ENCODE measurements around the gene PTK6. TPM values are rescaled to one million over a fixed set of nuclear protein-coding genes. Genes with fewer than 3 reads are reported as not detected.
A peak's percentile ranks its signal among the peaks of the same experiment; 100 is the strongest.

PTK6 gene
- total RNA-seq (2014; rRNA removed; shearing (Covaris generic)) (0.05 and 0.13 TPM in 2 replicates), total RNA-seq (2022) (1.8 and 2.0 TPM in 2 replicates), Bru-seq, nascent RNA (percentile 25 among the genes with signal in this experiment), BruChase-seq, experiment 1, labeled RNA remaining after a 6-hour chase (percentile 29 among the genes with signal in this experiment), BruChase-seq, experiment 2, labeled RNA remaining after a 2-hour chase (percentile 28 among the genes with signal in this experiment)
- long read RNA-seq, partial matches to known transcripts: 1 of 6 reads
- long read RNA-seq, other reads (novel, unspliced or antisense): 4 of 6 reads

DNA sequence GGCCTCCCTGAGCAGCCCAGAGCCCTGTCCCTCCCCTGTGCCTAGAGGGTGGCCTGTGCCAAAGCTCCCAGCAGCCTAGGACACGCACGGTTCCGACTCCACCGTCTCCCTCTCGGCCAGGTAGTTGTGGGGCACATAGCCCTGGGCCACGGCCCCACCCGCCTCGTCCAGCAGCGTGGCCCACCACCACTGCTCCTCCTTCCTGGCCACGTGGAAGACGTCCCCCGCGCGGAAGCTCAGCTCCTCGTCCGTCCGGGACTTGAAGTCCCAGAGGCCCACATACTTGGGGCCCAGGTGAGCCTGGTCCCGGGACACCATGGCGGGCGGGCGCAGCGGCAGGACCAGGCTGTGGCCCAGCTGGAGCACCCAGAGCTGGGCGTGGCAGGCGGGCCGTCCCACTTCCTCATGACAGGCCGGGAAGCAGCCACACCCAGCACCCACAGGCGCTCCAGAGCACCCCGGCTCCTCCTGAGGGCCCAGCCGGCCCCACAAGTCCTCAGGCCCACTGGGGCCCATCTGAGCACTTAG is at the start of gene PTK6:
Gene PTK6 (minus strand): TSS at position 380 of the 528 bp plus-strand sequence. CDS start 62 bp downstream, at position 318.
- H3K79me2 ChIP-seq (ENCODE audit: insufficient read depth, low read depth, low read length): no peaks in the 10 kb centered on the region
- no peaks in the 10 kb centered on the region for H4K20me1 ChIP-seq (ENCODE audit: insufficient read depth, low read length)
- peak within 1 kb of the TSS; percentile 60 for H3K4me3 ChIP-seq (ENCODE audit: low read depth, low read length, poor library complexity, severe bottlenecking)
- DNase-seq (ENCODE audit: low spot score): peak; percentile 45
- CTCF ChIA-PET (ENCODE audit: unreplicated experiment): interaction anchor here (0.6 to 2.0 kb wide), 3 partner anchors 16 to 105 kb away, joined by 3 to 12 read pairs (median 3); no protein-coding TSS in a partner anchor
- H2AFZ ChIP-seq (ENCODE audit: low read length): peak within 1 kb of the TSS; percentile 8
- peak within 1 kb of the TSS; percentile 48 for H3K27ac ChIP-seq (ENCODE audit: low read depth, low read length, poor library complexity, severe bottlenecking)
- intact Hi-C loops (cut with micrococcal nuclease; ENCODE audit: unreplicated experiment): loop anchor here (1.0 to 10.0 kb wide), 4 partner anchors 90 to 360 kb away; partner anchors contain the start of genes ABHD16B, DNAJC5, GMEB2 and TPD52L2
- no peaks in the 10 kb centered on the region for H3K36me3 ChIP-seq (ENCODE audit: insufficient read depth, low read length)
- peak within 1 kb of the TSS; percentile 77 for H3K4me2 ChIP-seq (ENCODE audit: low read length)
- peaks cover 23% of the 10 kb centered on the region for H3K4me1 ChIP-seq (ENCODE audit: insufficient read depth, low read length, poor library complexity, severe bottlenecking)
- TF ChIP-seq, protein P1, sequence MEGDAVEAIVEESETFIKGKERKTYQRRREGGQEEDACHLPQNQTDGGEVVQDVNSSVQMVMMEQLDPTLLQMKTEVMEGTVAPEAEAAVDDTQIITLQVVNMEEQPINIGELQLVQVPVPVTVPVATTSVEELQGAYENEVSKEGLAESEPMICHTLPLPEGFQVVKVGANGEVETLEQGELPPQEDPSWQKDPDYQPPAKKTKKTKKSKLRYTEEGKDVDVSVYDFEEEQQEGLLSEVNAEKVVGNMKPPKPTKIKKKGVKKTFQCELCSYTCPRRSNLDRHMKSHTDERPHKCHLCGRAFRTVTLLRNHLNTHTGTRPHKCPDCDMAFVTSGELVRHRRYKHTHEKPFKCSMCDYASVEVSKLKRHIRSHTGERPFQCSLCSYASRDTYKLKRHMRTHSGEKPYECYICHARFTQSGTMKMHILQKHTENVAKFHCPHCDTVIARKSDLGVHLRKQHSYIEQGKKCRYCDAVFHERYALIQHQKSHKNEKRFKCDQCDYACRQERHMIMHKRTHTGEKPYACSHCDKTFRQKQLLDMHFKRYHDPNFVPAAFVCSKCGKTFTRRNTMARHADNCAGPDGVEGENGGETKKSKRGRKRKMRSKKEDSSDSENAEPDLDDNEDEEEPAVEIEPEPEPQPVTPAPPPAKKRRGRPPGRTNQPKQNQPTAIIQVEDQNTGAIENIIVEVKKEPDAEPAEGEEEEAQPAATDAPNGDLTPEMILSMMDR (conservative IDR thresholded peaks at IDR 0.05; ENCODE audit: low read length): no peak
- no peak for TF ChIP-seq EZH2phosphoT487 (IDR thresholded peaks at IDR 0.05; ENCODE audit: borderline replicate concordance, low read depth, low read length)
- H3K9me2 ChIP-seq (ENCODE audit: insufficient read depth, low read length): no peaks in the 10 kb centered on the region
- BruUV-seq (replicated peaks): no TSS peak
- no peaks in the 10 kb centered on the region for H3K9me3 ChIP-seq (ENCODE audit: low read length)
- POLR2A ChIA-PET: interaction anchor here (1.1 to 2.6 kb wide), 2 partner anchors 105 to 121 kb away, joined by 4 to 13 read pairs; partner anchors contain the start of gene RTEL1

DNA sequence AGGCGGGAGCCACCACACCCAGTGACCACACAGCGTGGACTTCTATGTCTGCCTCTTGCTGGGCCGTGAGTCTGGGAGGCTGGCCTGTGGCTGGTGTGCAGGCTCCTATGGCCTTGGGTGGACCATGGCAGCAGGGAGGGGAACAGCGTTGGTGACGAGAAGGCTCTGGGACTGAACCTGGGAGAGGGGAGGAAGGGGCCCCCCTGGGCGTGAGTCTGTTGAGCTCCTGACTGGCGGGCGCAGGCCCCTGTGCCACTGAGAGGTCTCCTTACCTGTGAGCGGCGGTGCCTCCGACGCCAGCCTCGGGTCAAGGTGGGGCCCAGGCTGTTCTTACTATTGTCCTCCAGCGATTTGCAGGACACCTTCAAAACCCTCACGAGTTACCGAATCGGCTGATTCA is 49.6 kb upstream of the PTK6 start:
- Histone ChIP-seq H3K36me3 (ENCODE audit: insufficient read depth, low read length) (peaks cover 18% of the 10 kb centered on the region; the same call in 1 of the 2 replicates), H2AFZ (ENCODE audit: low read length) (no peak overlapping the region), H4K20me1 (ENCODE audit: insufficient read depth, low read length) (no peaks in the 10 kb centered on the region), H3K4me1 (ENCODE audit: insufficient read depth, low read length, poor library complexity, severe bottlenecking) (no peaks in the 10 kb centered on the region), H3K27ac (ENCODE audit: low read depth, low read length, poor library complexity, severe bottlenecking) (no peak overlapping the region), H3K4me3 (ENCODE audit: low read depth, low read length, poor library complexity, severe bottlenecking) (no peak overlapping the region), H3K9me2 (ENCODE audit: insufficient read depth, low read length) (no peaks in the 10 kb centered on the region), H3K4me2 (ENCODE audit: low read length) (no peak overlapping the region), H3K79me2 (ENCODE audit: insufficient read depth, low read depth, low read length) (no peaks in the 10 kb centered on the region), H3K9me3 (ENCODE audit: low read length) (no peaks in the 10 kb centered on the region)
- intact Hi-C loops (cut with micrococcal nuclease; ENCODE audit: unreplicated experiment): no loop called here
- TF ChIP-seq, protein P1 (conservative IDR thresholded peaks at IDR 0.05; ENCODE audit: low read length): no peak
- no peak for TF ChIP-seq EZH2phosphoT487 (IDR thresholded peaks at IDR 0.05; ENCODE audit: borderline replicate concordance, low read depth, low read length)
- POLR2A ChIA-PET: no interaction called here
- BruUV-seq (replicated peaks): no TSS peak
- CTCF ChIA-PET (ENCODE audit: unreplicated experiment): no interaction called here
- DNase-seq (ENCODE audit: low spot score): no peak
